Left forelimb (tissue), 1 donor: ENCODE data around the gene DPY19L3.
"Not testable (repeated sequence)": the region's sequence is repeated elsewhere in the genome, so short reads cannot be mapped to it uniquely, and the experiment has no call there.

Experiments
- DNase-seq: peaks from one replicate; pipeline ENCODE4 v3.0.0-alpha.2; 2018; ENCODE audit warnings: low spot score

Gene DPY19L3

GRCh38 chr19:32442650-32443049 lies 37.1 kb downstream of the DPY19L3 start:
- no peak for DNase-seq

- DNase-seq: not testable (repeated sequence)
These were observed 42.0 kb downstream of the DPY19L3 start for GRCh38 chr19:32447534-32447933.

- DNase-seq: no peak
These were observed 42.5 kb downstream of the DPY19L3 start for GRCh38 chr19:32448026-32448425.

- DNase-seq: no peak
These were observed 44.6 kb downstream of the DPY19L3 start for GRCh38 chr19:32450217-32450616.

GRCh38 chr19:32453736-32454135 lies 48.2 kb downstream of the DPY19L3 start:
- no peak for DNase-seq

GRCh38 chr19:32456406-32456805 lies 50.8 kb downstream of the DPY19L3 start:
- no peak for DNase-seq

- no peak for DNase-seq
These were observed 52.1 kb downstream of the DPY19L3 start for GRCh38 chr19:32457571-32458158.

- DNase-seq: no peak
These were observed 53.0 kb downstream of the DPY19L3 start for GRCh38 chr19:32458500-32459123.

- DNase-seq: no peak
These were observed 53.8 kb downstream of the DPY19L3 start for GRCh38 chr19:32459204-32459865.

GRCh38 chr19:32460476-32460875 lies 54.9 kb downstream of the DPY19L3 start:
- no peak for DNase-seq

GRCh38 chr19:32464279-32464678 lies 58.7 kb downstream of the DPY19L3 start:
- DNase-seq: no peak

- no peak for DNase-seq
These were observed 59.6 kb downstream of the DPY19L3 start for GRCh38 chr19:32465176-32465575.

- DNase-seq: no peak
These were observed 64.2 kb downstream of the DPY19L3 start for GRCh38 chr19:32469795-32470194.

- no peak for DNase-seq
These were observed 65.5 kb downstream of the DPY19L3 start for GRCh38 chr19:32471095-32471494.

GRCh38 chr19:32471811-32472210 lies 66.2 kb downstream of the DPY19L3 start:
- DNase-seq: no peak

- no peak for DNase-seq
These were observed 69.8 kb downstream of the DPY19L3 start for GRCh38 chr19:32475141-32476031.

GRCh38 chr19:32476032-32476350 lies 70.4 kb downstream of the DPY19L3 start:
- DNase-seq: no peak

GRCh38 chr19:32480321-32480720 lies 74.8 kb downstream of the DPY19L3 start:
- DNase-seq: no peak

GRCh38 chr19:32483574-32483973 lies 78.0 kb downstream of the DPY19L3 start:
- no peak for DNase-seq

GRCh38 chr19:32489971-32490370 lies 84.4 kb downstream of the DPY19L3 start:
- DNase-seq: no peak

GRCh38 chr19:32497391-32497790 lies 91.8 kb downstream of the DPY19L3 start:
- DNase-seq: no peak

- no peak for DNase-seq
These were observed 93.2 kb downstream of the DPY19L3 start for GRCh38 chr19:32498648-32499200.
